Measurements from ENCODE around the gene LDHB. TPM values are rescaled to one million over a fixed set of nuclear protein-coding genes. Genes with fewer than 3 reads are reported as not detected.

LDHB gene
- polyA plus RNA-seq, 1 of the 3 experiments (the other 2 are of a cell fraction) = 469 TPM

DNA sequence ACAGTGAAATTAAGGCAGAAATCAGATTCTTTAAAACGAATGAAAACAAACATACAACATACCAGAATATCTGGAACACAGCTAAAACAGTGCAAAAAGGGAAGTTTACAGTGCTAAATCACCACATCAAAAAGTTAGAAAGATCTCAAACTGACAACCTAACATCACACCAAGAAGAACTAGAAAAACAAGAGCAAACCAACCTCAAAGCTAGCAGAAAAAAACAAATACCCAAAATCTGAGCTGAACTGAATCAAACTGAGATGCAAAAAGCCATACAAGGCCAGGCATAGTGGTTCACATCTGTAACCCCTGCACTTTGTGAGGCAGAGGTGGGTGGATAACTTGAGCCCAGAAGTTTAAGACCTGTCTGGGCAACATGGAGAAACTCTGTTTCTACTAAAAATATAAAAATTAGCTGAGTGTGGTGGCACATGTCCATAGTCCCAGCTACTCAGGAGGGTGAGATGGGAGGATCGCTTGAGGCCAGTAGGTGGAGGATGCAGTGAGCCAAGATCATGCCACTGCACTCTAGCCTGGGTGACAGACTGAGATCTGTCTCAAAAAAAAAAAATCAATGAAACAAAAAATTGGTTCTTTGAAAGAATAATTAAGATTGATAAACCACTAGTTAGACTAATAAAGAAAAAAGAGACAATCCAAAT is 33.2 kb upstream of the LDHB start:
- WGBS (ENCODE audit: low lambda C conversion rate) = 16% methylated on average over 2 of the region's 2 CpGs

More for the DNA sequence above, 33.2 kb upstream of the LDHB start:
- Histone ChIP-seq H3K79me2 (ENCODE audit: insufficient read depth) (no peaks in the 10 kb centered on the region), H3K4me1 (ENCODE audit: control insufficient read depth in 1 of 2, insufficient read depth in 2 of 2, low read depth in 1 of 2, low read length in 1 of 2) (no peaks in the 10 kb centered on the region), H3F3A (replicated peaks; ENCODE audit: insufficient read depth) (no peaks in the 10 kb centered on the region), H2AFZ (ENCODE audit: low read depth) (no peak overlapping the region), H3K36me3 (replicated peaks in 1 of 2; ENCODE audit: control insufficient read depth in 1 of 2, insufficient read depth in 2 of 2, low read length in 1 of 2) (no peaks in the 10 kb centered on the region), H3K9me3 (no peaks in the 10 kb centered on the region), H3K4me3 (ENCODE audit: low read depth in 2 of 2, low read length in 1 of 2) (no peak overlapping the region), H3K27me3 (ENCODE audit: insufficient read depth) (no peaks in the 10 kb centered on the region; the same call in 1 of the 2 replicates), H3K9ac (no peak overlapping the region), H3K27ac (ENCODE audit: low read depth in 2 of 2, low read length in 1 of 2) (no peak overlapping the region), H4K20me1 (ENCODE audit: insufficient read depth) (no peaks in the 10 kb centered on the region), H3K9me2 (no peaks in the 10 kb centered on the region), H3K4me2 (no peak overlapping the region)
- DNase-seq = no peak
- TF ChIP-seq, protein P1, sequence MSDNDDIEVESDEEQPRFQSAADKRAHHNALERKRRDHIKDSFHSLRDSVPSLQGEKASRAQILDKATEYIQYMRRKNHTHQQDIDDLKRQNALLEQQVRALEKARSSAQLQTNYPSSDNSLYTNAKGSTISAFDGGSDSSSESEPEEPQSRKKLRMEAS (IDR thresholded peaks at IDR 0.05; ENCODE audit: low read depth) = no peak
- TF ChIP-seq JUND (IDR thresholded peaks at IDR 0.05) (no peak), YY1 (IDR thresholded peaks at IDR 0.05; ENCODE audit: low read depth) (no peak), RCOR1 (IDR thresholded peaks at IDR 0.05; ENCODE audit: low read length) (no peak), EP300 (IDR thresholded peaks at IDR 0.05; ENCODE audit: borderline replicate concordance in 1 of 2, low read depth in 1 of 2, low read length in 1 of 2) (no peak), POLR2AphosphoS5 (IDR thresholded peaks at IDR 0.05; ENCODE audit: low read depth, low read length) (no peak), USF2 (IDR thresholded peaks at IDR 0.05; ENCODE audit: borderline replicate concordance, low read depth, low read length) (no peak), CTCF (IDR thresholded peaks at IDR 0.05) (no peak), FOXM1 (IDR thresholded peaks at IDR 0.05; ENCODE audit: low read depth) (no peak), NFIC (IDR thresholded peaks at IDR 0.05; ENCODE audit: borderline replicate concordance) (no peak), SMC3 (IDR thresholded peaks at IDR 0.05; ENCODE audit: low read depth, low read length) (no peak), TCF12 (IDR thresholded peaks at IDR 0.05) (no peak), EZH2phosphoT487 (IDR thresholded peaks at IDR 0.05; ENCODE audit: borderline replicate concordance, low read depth) (no peak), NRF1 (IDR thresholded peaks at IDR 0.05; ENCODE audit: low read depth, low read length) (no peak), MEF2A (IDR thresholded peaks at IDR 0.05; ENCODE audit: borderline replicate concordance, low read depth) (no peak), ELF1 (IDR thresholded peaks at IDR 0.05) (no peak), ZBTB33 (IDR thresholded peaks at IDR 0.05; ENCODE audit: borderline replicate concordance, low read depth) (no peak), FOXJ3 (CRISPR knock-in tag; IDR thresholded peaks at IDR 0.05) (no peak), SIN3A (IDR thresholded peaks at IDR 0.05; ENCODE audit: borderline replicate concordance, low read depth, low read length) (no peak), USF1 (IDR thresholded peaks at IDR 0.05; ENCODE audit: borderline replicate concordance, low read depth) (no peak)
- ChIA-PET CTCF (interaction anchor here (1.6 kb wide), 1 partner anchor 299 kb away, joined by 6 read pairs; no protein-coding TSS in a partner anchor), POLR2A (no interaction called here)

All from SK-N-SH (cell line).